ENCODE results near the gene SH3RF1. TPM values are rescaled to one million over a fixed set of nuclear protein-coding genes. Genes with fewer than 3 reads are reported as not detected.

SH3RF1 gene
- total and polyA plus RNA-seq, 2 of the 8 experiments (the other 6 are each of a cell fraction or from before 2014, with no cell fraction given), result 6.9 to 15.1 TPM

DNA sequence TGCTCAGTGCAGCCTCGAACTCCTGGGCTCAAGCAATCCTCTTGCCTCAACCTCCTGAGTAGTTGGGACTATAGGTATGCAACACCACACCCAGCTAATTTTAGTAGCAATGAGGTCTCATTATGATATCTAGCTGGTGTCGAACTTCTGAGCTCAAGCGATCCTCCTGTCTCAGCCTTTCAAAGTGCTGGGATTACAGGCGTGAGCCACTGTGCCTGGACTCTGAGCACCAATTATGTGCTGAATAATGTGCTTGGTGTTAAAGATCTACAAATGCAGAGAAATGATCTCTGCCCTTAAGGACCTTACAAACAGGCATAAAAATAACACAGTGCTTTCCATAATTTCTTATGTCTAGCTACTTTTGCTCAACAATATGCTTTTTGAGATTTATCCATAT lies 131.7 kb downstream of the SH3RF1 start (continued):
- TF ChIP-seq, protein P1, sequence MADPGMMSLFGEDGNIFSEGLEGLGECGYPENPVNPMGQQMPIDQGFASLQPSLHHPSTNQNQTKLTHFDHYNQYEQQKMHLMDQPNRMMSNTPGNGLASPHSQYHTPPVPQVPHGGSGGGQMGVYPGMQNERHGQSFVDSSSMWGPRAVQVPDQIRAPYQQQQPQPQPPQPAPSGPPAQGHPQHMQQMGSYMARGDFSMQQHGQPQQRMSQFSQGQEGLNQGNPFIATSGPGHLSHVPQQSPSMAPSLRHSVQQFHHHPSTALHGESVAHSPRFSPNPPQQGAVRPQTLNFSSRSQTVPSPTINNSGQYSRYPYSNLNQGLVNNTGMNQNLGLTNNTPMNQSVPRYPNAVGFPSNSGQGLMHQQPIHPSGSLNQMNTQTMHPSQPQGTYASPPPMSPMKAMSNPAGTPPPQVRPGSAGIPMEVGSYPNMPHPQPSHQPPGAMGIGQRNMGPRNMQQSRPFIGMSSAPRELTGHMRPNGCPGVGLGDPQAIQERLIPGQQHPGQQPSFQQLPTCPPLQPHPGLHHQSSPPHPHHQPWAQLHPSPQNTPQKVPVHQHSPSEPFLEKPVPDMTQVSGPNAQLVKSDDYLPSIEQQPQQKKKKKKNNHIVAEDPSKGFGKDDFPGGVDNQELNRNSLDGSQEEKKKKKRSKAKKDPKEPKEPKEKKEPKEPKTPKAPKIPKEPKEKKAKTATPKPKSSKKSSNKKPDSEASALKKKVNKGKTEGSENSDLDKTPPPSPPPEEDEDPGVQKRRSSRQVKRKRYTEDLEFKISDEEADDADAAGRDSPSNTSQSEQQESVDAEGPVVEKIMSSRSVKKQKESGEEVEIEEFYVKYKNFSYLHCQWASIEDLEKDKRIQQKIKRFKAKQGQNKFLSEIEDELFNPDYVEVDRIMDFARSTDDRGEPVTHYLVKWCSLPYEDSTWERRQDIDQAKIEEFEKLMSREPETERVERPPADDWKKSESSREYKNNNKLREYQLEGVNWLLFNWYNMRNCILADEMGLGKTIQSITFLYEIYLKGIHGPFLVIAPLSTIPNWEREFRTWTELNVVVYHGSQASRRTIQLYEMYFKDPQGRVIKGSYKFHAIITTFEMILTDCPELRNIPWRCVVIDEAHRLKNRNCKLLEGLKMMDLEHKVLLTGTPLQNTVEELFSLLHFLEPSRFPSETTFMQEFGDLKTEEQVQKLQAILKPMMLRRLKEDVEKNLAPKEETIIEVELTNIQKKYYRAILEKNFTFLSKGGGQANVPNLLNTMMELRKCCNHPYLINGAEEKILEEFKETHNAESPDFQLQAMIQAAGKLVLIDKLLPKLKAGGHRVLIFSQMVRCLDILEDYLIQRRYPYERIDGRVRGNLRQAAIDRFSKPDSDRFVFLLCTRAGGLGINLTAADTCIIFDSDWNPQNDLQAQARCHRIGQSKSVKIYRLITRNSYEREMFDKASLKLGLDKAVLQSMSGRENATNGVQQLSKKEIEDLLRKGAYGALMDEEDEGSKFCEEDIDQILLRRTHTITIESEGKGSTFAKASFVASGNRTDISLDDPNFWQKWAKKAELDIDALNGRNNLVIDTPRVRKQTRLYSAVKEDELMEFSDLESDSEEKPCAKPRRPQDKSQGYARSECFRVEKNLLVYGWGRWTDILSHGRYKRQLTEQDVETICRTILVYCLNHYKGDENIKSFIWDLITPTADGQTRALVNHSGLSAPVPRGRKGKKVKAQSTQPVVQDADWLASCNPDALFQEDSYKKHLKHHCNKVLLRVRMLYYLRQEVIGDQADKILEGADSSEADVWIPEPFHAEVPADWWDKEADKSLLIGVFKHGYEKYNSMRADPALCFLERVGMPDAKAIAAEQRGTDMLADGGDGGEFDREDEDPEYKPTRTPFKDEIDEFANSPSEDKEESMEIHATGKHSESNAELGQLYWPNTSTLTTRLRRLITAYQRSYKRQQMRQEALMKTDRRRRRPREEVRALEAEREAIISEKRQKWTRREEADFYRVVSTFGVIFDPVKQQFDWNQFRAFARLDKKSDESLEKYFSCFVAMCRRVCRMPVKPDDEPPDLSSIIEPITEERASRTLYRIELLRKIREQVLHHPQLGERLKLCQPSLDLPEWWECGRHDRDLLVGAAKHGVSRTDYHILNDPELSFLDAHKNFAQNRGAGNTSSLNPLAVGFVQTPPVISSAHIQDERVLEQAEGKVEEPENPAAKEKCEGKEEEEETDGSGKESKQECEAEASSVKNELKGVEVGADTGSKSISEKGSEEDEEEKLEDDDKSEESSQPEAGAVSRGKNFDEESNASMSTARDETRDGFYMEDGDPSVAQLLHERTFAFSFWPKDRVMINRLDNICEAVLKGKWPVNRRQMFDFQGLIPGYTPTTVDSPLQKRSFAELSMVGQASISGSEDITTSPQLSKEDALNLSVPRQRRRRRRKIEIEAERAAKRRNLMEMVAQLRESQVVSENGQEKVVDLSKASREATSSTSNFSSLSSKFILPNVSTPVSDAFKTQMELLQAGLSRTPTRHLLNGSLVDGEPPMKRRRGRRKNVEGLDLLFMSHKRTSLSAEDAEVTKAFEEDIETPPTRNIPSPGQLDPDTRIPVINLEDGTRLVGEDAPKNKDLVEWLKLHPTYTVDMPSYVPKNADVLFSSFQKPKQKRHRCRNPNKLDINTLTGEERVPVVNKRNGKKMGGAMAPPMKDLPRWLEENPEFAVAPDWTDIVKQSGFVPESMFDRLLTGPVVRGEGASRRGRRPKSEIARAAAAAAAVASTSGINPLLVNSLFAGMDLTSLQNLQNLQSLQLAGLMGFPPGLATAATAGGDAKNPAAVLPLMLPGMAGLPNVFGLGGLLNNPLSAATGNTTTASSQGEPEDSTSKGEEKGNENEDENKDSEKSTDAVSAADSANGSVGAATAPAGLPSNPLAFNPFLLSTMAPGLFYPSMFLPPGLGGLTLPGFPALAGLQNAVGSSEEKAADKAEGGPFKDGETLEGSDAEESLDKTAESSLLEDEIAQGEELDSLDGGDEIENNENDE (IDR thresholded peaks at IDR 0.05; ENCODE audit: insufficient replicate concordance, low read length), result no peak
- TF ChIP-seq SUZ12 (IDR thresholded peaks at IDR 0.05; ENCODE audit: low read length) (no peak), RNF2 (IDR thresholded peaks at IDR 0.05; ENCODE audit: borderline replicate concordance, low read depth, low read length, missing control alignments, poor library complexity, severe bottlenecking) (no peak), SIX5 (IDR thresholded peaks at IDR 0.05; ENCODE audit: low read depth, low read length) (no peak), EZH2 (IDR thresholded peaks at IDR 0.05; ENCODE audit: low read depth, low read length, severe bottlenecking) (no peak), KDM1A (IDR thresholded peaks at IDR 0.05; ENCODE audit: borderline replicate concordance, low read length) (no peak), RXRA (IDR thresholded peaks at IDR 0.05; ENCODE audit: insufficient read depth, low read depth, low read length) (no peak)
- TF ChIP-seq, protein P2, sequence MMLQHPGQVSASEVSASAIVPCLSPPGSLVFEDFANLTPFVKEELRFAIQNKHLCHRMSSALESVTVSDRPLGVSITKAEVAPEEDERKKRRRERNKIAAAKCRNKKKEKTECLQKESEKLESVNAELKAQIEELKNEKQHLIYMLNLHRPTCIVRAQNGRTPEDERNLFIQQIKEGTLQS (IDR thresholded peaks at IDR 0.05; ENCODE audit: insufficient read depth, low read depth, low read length), result no peak
